Activated CD8-positive, alpha-beta memory T cell treated with anti-CD3 and anti-CD28 coated beads for 4 hours (primary cell): ENCODE results near the gene PPP3R1.
"Not testable (repeated sequence)": the region's sequence is repeated elsewhere in the genome, so short reads cannot be mapped to it uniquely, and the experiment has no call there.

Experiments used
- DNase-seq, 2 donors: peaks; one replicate each; pipeline ENCODE4 v3.0.0-alpha.2; 2020; ENCODE audit warnings: low read depth in 2 of 2

PPP3R1 gene

GRCh38 chr2:68188831-68189230 is 63.5 kb downstream of the PPP3R1 start:
- DNase-seq: no peak

- DNase-seq: no peak
Observed at GRCh38 chr2:68187329-68187728, 65.0 kb downstream of the PPP3R1 start.

- peak; percentile 6 to 13 for DNase-seq
Observed at GRCh38 chr2:68185541-68186164, 66.7 kb downstream of the PPP3R1 start.

GRCh38 chr2:68182902-68183301 is 69.4 kb downstream of the PPP3R1 start:
- DNase-seq: no peak

- no peak for DNase-seq
Observed at GRCh38 chr2:68178954-68179627, 73.2 kb downstream of the PPP3R1 start.

- no peak for DNase-seq
Observed at GRCh38 chr2:68178432-68178831, 73.9 kb downstream of the PPP3R1 start.

- no peak for DNase-seq
Observed at GRCh38 chr2:68177541-68177940, 74.8 kb downstream of the PPP3R1 start.

- no peak for DNase-seq
Observed at GRCh38 chr2:68176657-68177056, 75.7 kb downstream of the PPP3R1 start.

GRCh38 chr2:68175210-68175609 is 77.1 kb downstream of the PPP3R1 start:
- DNase-seq: not testable (repeated sequence)

- DNase-seq: no peak
Observed at GRCh38 chr2:68172990-68173700, 79.2 kb downstream of the PPP3R1 start.

GRCh38 chr2:68172521-68172920 is 79.8 kb downstream of the PPP3R1 start:
- DNase-seq: no peak

GRCh38 chr2:68171684-68172083 is 80.6 kb downstream of the PPP3R1 start:
- no peak for DNase-seq

- DNase-seq: no peak
Observed at GRCh38 chr2:68171146-68171545, 81.2 kb downstream of the PPP3R1 start.

GRCh38 chr2:68169308-68169707 is 83.0 kb downstream of the PPP3R1 start:
- DNase-seq: no peak

GRCh38 chr2:68167186-68167585 is 85.1 kb downstream of the PPP3R1 start:
- DNase-seq: no peak

GRCh38 chr2:68163641-68164040 is 88.7 kb downstream of the PPP3R1 start:
- no peak for DNase-seq

- no peak for DNase-seq
Observed at GRCh38 chr2:68158134-68158447, 94.2 kb downstream of the PPP3R1 start.

- peak; percentile 95 to 96 for DNase-seq
Observed at GRCh38 chr2:68157402-68158133, 94.8 kb downstream of the PPP3R1 start, which contains the start of gene PNO1. Gene PNO1, plus strand, starts transcription at chr2:68157888. Its CDS starts 47 bp downstream, at chr2:68157935.

GRCh38 chr2:68157002-68157401 is 95.3 kb downstream of the PPP3R1 start:
- DNase-seq: no peak

GRCh38 chr2:68156419-68156818 is 95.9 kb downstream of the PPP3R1 start:
- no peak for DNase-seq

- DNase-seq: no peak
Observed at GRCh38 chr2:68155618-68156017, 96.7 kb downstream of the PPP3R1 start.

GRCh38 chr2:68152681-68153347 is 99.5 kb downstream of the PPP3R1 start:
- no peak for DNase-seq
